Stimulated activated naive CD8-positive, alpha-beta T cell treated with anti-CD3 and anti-CD28 coated beads, Interleukin-15, Interleukin-2, amounts not matched to agents 100 ng/mL and 50 ng/mL, for 24 hours (primary cell): Measurements from ENCODE around the gene ANO6.

Source experiments
- H3K27ac Mint-ChIP-seq: one replicate; pipeline ENCODE4 v1.8.0; 2021; ENCODE audit warnings: mild to moderate bottlenecking, mixed read lengths
- H3K27me3 Mint-ChIP-seq: one replicate; pipeline ENCODE4 v1.8.0; 2021; ENCODE audit warnings: mixed read lengths
- H3K36me3 Mint-ChIP-seq: one replicate; pipeline ENCODE4 v1.8.0; 2021; ENCODE audit warnings: low read depth, mixed read lengths
- H3K4me1 Mint-ChIP-seq: one replicate; pipeline ENCODE4 v1.8.0; 2021; ENCODE audit warnings: low read depth, mixed read lengths
- H3K4me3 Mint-ChIP-seq: one replicate; pipeline ENCODE4 v1.8.0; 2021; ENCODE audit warnings: mild to moderate bottlenecking, mixed read lengths
- H3K9me3 Mint-ChIP-seq: one replicate; pipeline ENCODE4 v1.8.0; 2021; ENCODE audit warnings: mixed read lengths

Gene ANO6

DNA sequence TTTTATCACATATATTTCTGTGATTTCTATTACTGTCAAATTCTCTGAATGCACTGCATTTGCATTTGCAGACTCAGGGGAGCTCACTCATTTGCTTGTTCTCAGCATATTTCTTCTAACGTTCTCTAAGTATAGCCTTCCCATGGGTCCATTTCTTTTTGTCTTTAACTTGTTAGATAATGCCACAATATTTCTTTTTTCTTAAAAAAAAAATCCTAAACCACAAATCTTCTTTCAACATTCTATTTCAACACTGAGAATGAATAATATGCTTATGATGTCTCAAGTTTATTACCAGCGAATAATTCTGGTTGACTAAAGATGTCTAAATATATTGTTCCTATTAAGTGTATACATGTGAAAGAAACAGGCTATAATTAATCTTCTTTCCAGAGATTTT is 200.2 kb downstream of the ANO6 start:
- no peak overlapping the region for H3K4me3 Mint-ChIP-seq
- H3K27ac Mint-ChIP-seq: no peak overlapping the region
- H3K36me3 Mint-ChIP-seq: peaks cover 41% of the 10 kb centered on the region
- no peaks in the 10 kb centered on the region for H3K9me3 Mint-ChIP-seq
- no peaks in the 10 kb centered on the region for H3K27me3 Mint-ChIP-seq
- H3K4me1 Mint-ChIP-seq: peaks cover 8% of the 10 kb centered on the region

GRCh38 chr12:45418520-45418919 is 202.6 kb downstream of the ANO6 start:
- Mint-ChIP-seq H3K27ac (peak overlapping the region; percentile 6), H3K27me3 (no peaks in the 10 kb centered on the region), H3K4me1 (peaks cover 8% of the 10 kb centered on the region), H3K36me3 (peaks cover 59% of the 10 kb centered on the region), H3K4me3 (no peak overlapping the region), H3K9me3 (no peaks in the 10 kb centered on the region)

DNA sequence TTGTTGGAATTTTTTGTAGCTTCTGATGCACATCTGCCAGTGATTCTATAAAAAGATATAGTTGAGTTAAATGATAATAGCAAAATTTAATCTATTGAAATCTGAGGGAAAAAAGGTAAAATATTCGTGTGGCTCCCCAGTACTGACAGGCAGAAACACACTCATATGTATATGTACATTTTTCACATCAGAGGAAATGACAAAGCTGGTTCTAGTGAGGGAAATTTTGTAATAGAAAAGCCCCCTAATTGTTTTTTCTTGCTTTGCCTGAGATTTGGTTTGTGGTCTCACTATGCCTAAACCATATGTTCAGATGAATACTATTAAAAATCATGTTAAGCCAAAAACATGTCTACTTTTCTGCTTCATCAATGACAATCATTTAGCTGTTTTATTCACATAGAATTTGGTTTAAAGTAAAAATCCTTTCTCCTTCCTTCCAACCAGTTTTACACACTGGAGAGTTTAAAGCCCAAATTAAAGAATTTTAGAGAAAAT is 203.5 kb downstream of the ANO6 start:
- H3K4me3 Mint-ChIP-seq: no peak overlapping the region
- H3K27me3 Mint-ChIP-seq: no peaks in the 10 kb centered on the region
- peaks cover 65% of the 10 kb centered on the region for H3K36me3 Mint-ChIP-seq
- H3K4me1 Mint-ChIP-seq: peaks cover 8% of the 10 kb centered on the region
- H3K9me3 Mint-ChIP-seq: no peaks in the 10 kb centered on the region
- no peak overlapping the region for H3K27ac Mint-ChIP-seq

GRCh38 chr12:45421736-45422135 is 205.8 kb downstream of the ANO6 start:
- H3K27ac Mint-ChIP-seq: no peak overlapping the region
- no peak overlapping the region for H3K4me3 Mint-ChIP-seq
- H3K36me3 Mint-ChIP-seq: peaks cover 68% of the 10 kb centered on the region
- H3K9me3 Mint-ChIP-seq: no peaks in the 10 kb centered on the region
- H3K4me1 Mint-ChIP-seq: no peaks in the 10 kb centered on the region
- no peaks in the 10 kb centered on the region for H3K27me3 Mint-ChIP-seq

GRCh38 chr12:45423931-45424330 is 208.0 kb downstream of the ANO6 start:
- Mint-ChIP-seq H3K27me3 (no peaks in the 10 kb centered on the region), H3K4me1 (peaks cover 2% of the 10 kb centered on the region), H3K4me3 (no peak overlapping the region), H3K27ac (no peak overlapping the region), H3K36me3 (peaks cover 75% of the 10 kb centered on the region), H3K9me3 (no peaks in the 10 kb centered on the region)

- H3K4me3 Mint-ChIP-seq: no peak overlapping the region
- no peak overlapping the region for H3K27ac Mint-ChIP-seq
- H3K36me3 Mint-ChIP-seq: peaks cover 85% of the 10 kb centered on the region
- H3K9me3 Mint-ChIP-seq: no peaks in the 10 kb centered on the region
- H3K27me3 Mint-ChIP-seq: no peaks in the 10 kb centered on the region
- peaks cover 16% of the 10 kb centered on the region for H3K4me1 Mint-ChIP-seq
Measured at GRCh38 chr12:45425426-45425825, 209.5 kb downstream of the ANO6 start.

DNA sequence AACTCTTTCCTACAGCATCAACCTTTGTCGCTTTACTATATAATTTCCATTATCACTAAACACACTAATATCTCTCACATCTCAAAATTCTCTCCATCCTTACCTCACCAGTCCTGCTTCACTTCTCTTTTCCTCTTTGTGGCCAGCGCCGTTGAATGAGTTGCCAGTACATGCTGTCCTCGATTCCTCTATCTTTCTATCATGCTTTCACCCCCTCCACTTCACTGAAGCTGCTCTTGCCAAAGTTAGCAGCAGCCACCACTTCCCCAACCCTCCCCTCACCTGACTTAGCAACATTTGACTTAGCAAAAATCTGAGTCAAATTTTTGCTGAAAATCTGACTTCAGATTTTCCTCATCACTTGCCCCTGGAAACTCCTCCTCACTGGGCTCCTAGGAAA is 210.4 kb downstream of the ANO6 start:
- Mint-ChIP-seq H3K9me3 (no peaks in the 10 kb centered on the region), H3K4me1 (peaks cover 16% of the 10 kb centered on the region), H3K27ac (peak overlapping the region; percentile 27), H3K36me3 (peaks cover 88% of the 10 kb centered on the region), H3K4me3 (no peak overlapping the region), H3K27me3 (no peaks in the 10 kb centered on the region)

DNA sequence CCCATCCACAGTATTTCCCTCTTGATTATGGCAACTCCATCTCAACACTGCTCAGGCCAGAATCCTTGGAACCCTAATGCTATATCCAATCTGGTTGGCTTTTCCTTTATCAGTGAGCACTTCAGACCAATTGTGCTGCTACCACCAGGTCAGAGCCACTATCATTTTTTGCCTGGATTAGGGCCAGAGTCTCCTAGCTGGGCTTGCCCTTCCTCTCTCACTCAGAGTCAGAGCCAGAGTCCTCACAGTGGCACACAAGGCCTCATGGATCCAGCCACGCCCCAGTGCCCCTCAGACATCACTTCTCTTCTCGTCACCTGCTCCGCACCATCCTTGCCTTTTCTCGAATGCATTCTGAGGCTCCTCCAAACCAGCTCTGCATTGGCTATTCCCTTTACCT is 211.1 kb downstream of the ANO6 start:
- H3K36me3 Mint-ChIP-seq: peaks cover 83% of the 10 kb centered on the region
- H3K4me1 Mint-ChIP-seq: peaks cover 16% of the 10 kb centered on the region
- H3K27ac Mint-ChIP-seq: no peak overlapping the region
- H3K4me3 Mint-ChIP-seq: no peak overlapping the region
- no peaks in the 10 kb centered on the region for H3K27me3 Mint-ChIP-seq
- no peaks in the 10 kb centered on the region for H3K9me3 Mint-ChIP-seq

GRCh38 chr12:45429831-45430230 is 213.9 kb downstream of the ANO6 start:
- no peak overlapping the region for H3K27ac Mint-ChIP-seq
- peaks cover 69% of the 10 kb centered on the region for H3K36me3 Mint-ChIP-seq
- H3K27me3 Mint-ChIP-seq: no peaks in the 10 kb centered on the region
- H3K4me3 Mint-ChIP-seq: no peak overlapping the region
- H3K9me3 Mint-ChIP-seq: no peaks in the 10 kb centered on the region
- H3K4me1 Mint-ChIP-seq: peaks cover 16% of the 10 kb centered on the region

DNA sequence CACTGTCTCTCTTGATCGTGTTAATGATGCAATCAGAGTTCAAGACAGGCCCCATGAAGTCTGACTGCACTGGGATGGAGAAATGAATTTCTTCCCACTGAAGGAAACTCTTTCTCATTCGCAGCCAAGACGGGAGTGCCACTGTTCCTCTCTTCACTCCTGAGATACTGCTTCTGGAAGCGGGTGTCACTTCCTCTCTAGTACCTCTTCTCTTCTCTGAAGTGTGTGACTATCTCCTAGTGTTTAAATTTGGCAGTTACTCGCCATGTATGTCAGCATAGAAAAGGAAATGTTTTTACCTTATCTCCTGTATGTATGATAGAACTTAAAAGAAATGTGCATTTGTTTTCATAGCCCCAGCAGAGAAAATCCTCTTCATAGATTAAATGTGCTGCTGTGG is 215.2 kb downstream of the ANO6 start:
- Mint-ChIP-seq H3K27ac (no peak overlapping the region), H3K9me3 (no peaks in the 10 kb centered on the region), H3K4me3 (no peak overlapping the region), H3K36me3 (peaks cover 57% of the 10 kb centered on the region), H3K4me1 (peaks cover 16% of the 10 kb centered on the region), H3K27me3 (no peaks in the 10 kb centered on the region)

DNA sequence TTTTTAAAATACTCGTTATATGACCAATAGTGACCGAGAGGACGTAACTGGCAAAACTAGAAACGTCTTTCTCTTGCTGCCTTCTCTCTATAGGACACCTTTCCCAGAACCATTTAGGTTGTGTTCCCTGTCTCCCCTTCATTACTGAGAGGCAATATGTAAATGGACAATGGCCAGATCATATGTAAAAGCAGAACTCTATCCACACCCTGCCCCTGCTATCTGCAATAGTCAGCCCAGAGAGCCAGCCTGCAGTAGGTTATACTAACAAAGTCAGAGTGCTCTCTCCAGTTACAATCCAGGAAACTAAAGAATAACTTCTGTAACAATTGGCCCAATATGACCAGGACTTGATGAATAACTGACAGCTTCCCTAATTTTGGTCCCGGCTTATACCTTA is 216.8 kb downstream of the ANO6 start:
- H3K27me3 Mint-ChIP-seq: no peaks in the 10 kb centered on the region
- no peaks in the 10 kb centered on the region for H3K9me3 Mint-ChIP-seq
- H3K27ac Mint-ChIP-seq: no peak overlapping the region
- H3K4me3 Mint-ChIP-seq: no peak overlapping the region
- peaks cover 16% of the 10 kb centered on the region for H3K4me1 Mint-ChIP-seq
- peaks cover 41% of the 10 kb centered on the region for H3K36me3 Mint-ChIP-seq

DNA sequence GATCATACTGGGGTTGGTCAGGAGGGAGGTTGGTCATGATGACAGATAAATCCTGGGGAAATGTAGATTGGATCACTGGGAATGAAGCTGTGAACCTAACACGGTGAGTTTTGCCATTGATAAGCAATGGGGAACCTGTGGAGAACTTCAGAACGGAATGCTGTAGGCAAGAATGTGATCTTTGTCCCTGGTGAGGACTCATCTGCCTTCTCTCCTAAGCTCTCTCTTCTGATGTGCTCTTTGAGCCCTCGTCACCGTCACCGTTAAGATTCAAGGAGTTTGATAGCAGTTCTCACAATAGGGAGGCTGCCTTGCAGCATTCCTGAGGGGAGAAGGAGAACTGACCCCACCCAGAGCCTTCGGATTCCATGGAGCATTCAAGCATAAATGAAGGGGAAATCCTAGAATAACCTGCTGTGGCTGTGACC is 217.6 kb downstream of the ANO6 start:
- no peak overlapping the region for H3K27ac Mint-ChIP-seq
- H3K27me3 Mint-ChIP-seq: no peaks in the 10 kb centered on the region
- no peaks in the 10 kb centered on the region for H3K9me3 Mint-ChIP-seq

GRCh38 chr12:45434094-45434493 is 218.2 kb downstream of the ANO6 start:
- Mint-ChIP-seq H3K27me3 (no peaks in the 10 kb centered on the region), H3K4me3 (no peak overlapping the region), H3K4me1 (peaks cover 12% of the 10 kb centered on the region), H3K9me3 (no peaks in the 10 kb centered on the region), H3K36me3 (peaks cover 33% of the 10 kb centered on the region), H3K27ac (no peak overlapping the region)

More for the DNA sequence above, 217.6 kb downstream of the ANO6 start:
- Mint-ChIP-seq H3K4me3 (no peak overlapping the region), H3K4me1 (peaks cover 16% of the 10 kb centered on the region), H3K36me3 (peaks cover 36% of the 10 kb centered on the region)

- H3K4me1 Mint-ChIP-seq: no peaks in the 10 kb centered on the region
- no peak overlapping the region for H3K27ac Mint-ChIP-seq
- peaks cover 15% of the 10 kb centered on the region for H3K36me3 Mint-ChIP-seq
- no peaks in the 10 kb centered on the region for H3K27me3 Mint-ChIP-seq
- no peak overlapping the region for H3K4me3 Mint-ChIP-seq
- no peaks in the 10 kb centered on the region for H3K9me3 Mint-ChIP-seq
Measured at GRCh38 chr12:45435945-45436710, 220.2 kb downstream of the ANO6 start.

GRCh38 chr12:45439039-45439438 is 223.1 kb downstream of the ANO6 start:
- no peaks in the 10 kb centered on the region for H3K27me3 Mint-ChIP-seq
- H3K36me3 Mint-ChIP-seq: peaks cover 1% of the 10 kb centered on the region
- no peak overlapping the region for H3K4me3 Mint-ChIP-seq
- no peaks in the 10 kb centered on the region for H3K4me1 Mint-ChIP-seq
- peaks cover 13% of the 10 kb centered on the region for H3K9me3 Mint-ChIP-seq
- no peak overlapping the region for H3K27ac Mint-ChIP-seq

GRCh38 chr12:45446013-45446412 is 230.1 kb downstream of the ANO6 start:
- Mint-ChIP-seq H3K9me3 (peaks cover 21% of the 10 kb centered on the region), H3K27ac (no peak overlapping the region), H3K36me3 (no peaks in the 10 kb centered on the region), H3K27me3 (peaks cover 7% of the 10 kb centered on the region), H3K4me3 (no peak overlapping the region), H3K4me1 (no peaks in the 10 kb centered on the region)
